Medulla oblongata (tissue), 1 donor: ENCODE data around the gene DAGLB.

Experiments used
- DNase-seq: peaks from one replicate; pipeline ENCODE4 v3.0.0-alpha.2; 2015; ENCODE audit errors: extremely low spot score

Gene DAGLB

DNA sequence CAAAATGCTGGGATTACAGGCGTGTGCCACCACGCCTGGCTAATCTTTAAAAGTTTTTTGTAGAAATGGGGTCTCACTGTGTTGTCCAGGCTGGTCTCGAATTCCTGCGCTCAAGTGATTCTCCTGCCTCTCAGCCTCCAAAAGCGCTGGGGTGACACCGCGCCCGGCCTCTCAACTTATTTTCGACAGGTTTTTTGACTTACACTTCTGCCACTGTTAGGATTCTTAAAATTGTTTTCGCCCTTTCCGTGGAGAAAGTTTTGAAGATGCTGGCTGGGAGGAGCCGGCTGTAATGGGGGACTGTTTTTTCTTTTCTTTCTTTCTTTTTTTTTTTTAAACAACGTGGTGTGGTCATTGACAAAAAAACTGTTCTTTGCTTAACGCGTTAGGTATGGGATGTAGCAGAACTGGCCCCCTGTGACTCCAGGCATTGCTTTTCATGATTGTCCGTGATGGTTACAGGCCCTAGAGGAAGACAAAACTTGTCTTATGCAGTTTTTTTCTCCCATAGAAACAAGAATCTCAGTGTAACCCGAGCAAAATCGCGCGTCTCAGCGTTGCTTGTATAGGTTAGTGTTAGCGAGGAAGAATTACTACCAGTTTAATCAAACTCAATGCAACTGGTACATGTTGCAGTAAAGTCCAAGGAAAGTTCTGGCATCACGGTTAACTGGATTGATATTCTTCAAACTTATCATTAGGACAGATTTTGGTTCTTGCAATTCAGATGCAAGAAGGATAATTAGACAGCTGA lies 72.2 kb downstream of the DAGLB start:
- peak; percentile 45 for DNase-seq

DNA sequence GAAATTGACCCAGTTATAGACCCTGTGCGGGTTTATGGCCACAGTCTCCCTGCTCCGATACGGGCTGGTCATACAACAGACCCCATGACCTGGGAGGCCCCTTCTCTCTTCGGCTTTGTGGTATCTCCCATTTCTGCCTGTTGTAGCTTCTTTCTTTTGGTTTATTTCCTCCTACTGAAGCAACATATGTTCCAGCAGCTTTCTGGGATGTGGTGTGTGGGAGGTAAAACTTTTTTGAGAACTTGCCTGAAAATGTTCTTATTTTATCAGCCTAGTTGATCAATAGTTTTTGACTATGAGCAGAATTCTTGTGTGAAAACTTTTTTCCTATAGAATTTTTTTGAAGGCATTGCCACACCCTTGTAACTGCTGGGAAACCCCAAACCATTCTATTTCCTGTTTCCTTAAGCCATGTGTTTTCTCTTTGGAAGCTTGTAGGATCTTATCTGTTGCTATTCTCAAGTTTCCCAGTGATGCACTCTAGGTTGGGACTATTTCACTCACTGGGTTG lies 80.0 kb downstream of the DAGLB start:
- no peak for DNase-seq

DNA sequence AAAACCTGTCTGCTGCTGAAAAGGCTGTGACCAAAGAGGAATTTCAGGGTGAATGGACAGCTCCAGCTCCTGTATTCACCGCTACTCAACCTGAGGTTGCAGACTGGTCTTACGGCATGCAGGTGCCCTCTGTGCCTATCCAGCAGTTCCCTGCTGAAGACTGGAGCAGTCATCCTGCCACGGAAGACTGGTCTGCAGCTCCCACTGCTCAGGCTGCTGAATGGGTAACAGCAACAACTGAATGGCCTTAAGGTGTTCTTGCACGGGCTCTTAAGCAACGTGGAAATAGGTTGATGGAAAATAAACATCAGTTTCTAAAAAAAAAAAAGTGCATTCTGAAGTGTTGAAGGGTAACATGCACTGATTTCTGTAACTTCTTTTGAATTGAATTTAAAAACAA lies 82.3 kb downstream of the DAGLB start:
- no peak for DNase-seq

DNA sequence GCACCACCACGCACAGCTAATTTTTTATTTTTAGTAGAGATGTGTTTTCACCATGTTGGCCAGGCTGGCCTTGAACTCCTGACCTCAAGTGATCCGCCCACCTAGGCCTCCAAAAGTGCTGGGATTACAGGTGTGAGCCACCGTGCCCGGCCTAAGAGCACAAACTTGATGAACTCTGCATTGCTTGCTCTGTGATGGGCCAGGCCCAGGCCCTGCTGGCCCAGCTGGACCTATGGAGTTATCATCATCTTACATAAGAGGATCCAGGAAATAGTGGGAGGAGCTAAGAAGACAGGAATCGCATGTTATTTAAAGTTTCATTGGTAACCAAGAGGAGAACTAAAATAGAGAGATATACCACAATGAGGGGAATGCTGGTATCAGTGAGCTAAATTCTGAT lies 86.9 kb downstream of the DAGLB start:
- DNase-seq = no peak

DNA sequence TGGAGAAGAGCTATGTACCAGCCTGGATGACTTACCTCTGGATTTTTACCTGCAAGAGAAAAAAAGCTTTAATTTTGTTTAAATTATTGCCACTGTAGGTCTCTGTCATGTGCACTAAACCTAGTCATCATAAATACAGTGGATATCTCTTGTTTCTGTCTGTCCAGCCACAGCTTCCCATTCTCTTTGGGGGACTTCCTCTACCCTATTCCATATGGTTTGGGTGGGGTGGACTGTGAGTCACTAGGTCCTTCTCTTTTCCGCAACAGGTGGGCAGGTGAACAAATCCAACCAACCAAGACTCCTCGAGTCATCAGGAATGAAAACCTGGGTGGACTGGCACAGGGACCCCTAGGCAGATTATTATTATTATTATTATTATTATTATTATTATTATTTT lies 88.0 kb downstream of the DAGLB start:
- no peak for DNase-seq
